Fibroblast of villous mesenchyme (primary cell): ENCODE measurements around the gene NTN5. TPM values are rescaled to one million over a fixed set of nuclear protein-coding genes. Genes with fewer than 3 reads are reported as not detected.

Experiments
- DNase-seq: peaks from one replicate; pipeline ENCODE4 v3.0.0-alpha.2; 2010; ENCODE audit warnings: low read depth
- H3K4me3 ChIP-seq: 2 replicates; pipeline ENCODE4 v1.5.1; 2011; ENCODE audit warnings: low read depth, mild to moderate bottlenecking, low read length
- total RNA-seq: library from RNA; depleted of rRNA; stranded (reverse); fragments of >200 nt; gene quantifications from 2 replicates; pipeline ENCODE4 v1.2.3, GENCODE V29; 2012
- TF ChIP-seq, protein P1 (sequence below): IDR thresholded peaks from 2 replicates; pipeline ENCODE4 v1.5.1; 2012; ENCODE audit warnings: low read depth, mild to moderate bottlenecking, low read length; ENCODE audit not compliant: insufficient read depth

Gene NTN5
- total RNA-seq, 1 donor: not detected

- TF ChIP-seq, protein P1, sequence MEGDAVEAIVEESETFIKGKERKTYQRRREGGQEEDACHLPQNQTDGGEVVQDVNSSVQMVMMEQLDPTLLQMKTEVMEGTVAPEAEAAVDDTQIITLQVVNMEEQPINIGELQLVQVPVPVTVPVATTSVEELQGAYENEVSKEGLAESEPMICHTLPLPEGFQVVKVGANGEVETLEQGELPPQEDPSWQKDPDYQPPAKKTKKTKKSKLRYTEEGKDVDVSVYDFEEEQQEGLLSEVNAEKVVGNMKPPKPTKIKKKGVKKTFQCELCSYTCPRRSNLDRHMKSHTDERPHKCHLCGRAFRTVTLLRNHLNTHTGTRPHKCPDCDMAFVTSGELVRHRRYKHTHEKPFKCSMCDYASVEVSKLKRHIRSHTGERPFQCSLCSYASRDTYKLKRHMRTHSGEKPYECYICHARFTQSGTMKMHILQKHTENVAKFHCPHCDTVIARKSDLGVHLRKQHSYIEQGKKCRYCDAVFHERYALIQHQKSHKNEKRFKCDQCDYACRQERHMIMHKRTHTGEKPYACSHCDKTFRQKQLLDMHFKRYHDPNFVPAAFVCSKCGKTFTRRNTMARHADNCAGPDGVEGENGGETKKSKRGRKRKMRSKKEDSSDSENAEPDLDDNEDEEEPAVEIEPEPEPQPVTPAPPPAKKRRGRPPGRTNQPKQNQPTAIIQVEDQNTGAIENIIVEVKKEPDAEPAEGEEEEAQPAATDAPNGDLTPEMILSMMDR: no peak
- no peak for DNase-seq
- H3K4me3 ChIP-seq: no peak overlapping the region
These were observed 60.9 kb downstream of the NTN5 start for GRCh38 chr19:48611872-48612271.

Other genes with a start within 250 kb of the NTN5 start
- 25.1 and 38.4 TPM in 2 replicates for gene GRWD1, start 227.0 kb downstream of the NTN5 start, total RNA-seq
- gene KCNJ14, start 217.4 kb downstream of the NTN5 start, total RNA-seq: 0.43 and 0.64 TPM in 2 replicates
- gene CYTH2, start 203.6 kb downstream of the NTN5 start, total RNA-seq: 31.1 and 42.5 TPM in 2 replicates
- gene LMTK3, start 161.2 kb downstream of the NTN5 start, total RNA-seq: 0.32 and 0.43 TPM in 2 replicates
- under 0.01 TPM in 1 of 2 replicates, not detected in the other for gene SULT2B1, start 120.8 kb downstream of the NTN5 start, total RNA-seq
- gene SPACA4, start 66.3 kb downstream of the NTN5 start, total RNA-seq: not detected in 2 replicates
- gene FAM83E, start 57.9 kb downstream of the NTN5 start, total RNA-seq: 0.32 and 1.3 TPM in 2 replicates
- gene RPL18, start 53.8 kb downstream of the NTN5 start, total RNA-seq: 1,548 and 1,575 TPM in 2 replicates
- 7.8 and 10.0 TPM in 2 replicates for gene SPHK2, start 53.5 kb downstream of the NTN5 start, total RNA-seq
- gene DBP, start 35.6 kb downstream of the NTN5 start, total RNA-seq: 6.9 and 7.7 TPM in 2 replicates
- gene CA11, start 26.8 kb downstream of the NTN5 start, total RNA-seq: 1.3 TPM in 2 replicates
- not detected in 2 replicates for gene FUT2, start 23.0 kb upstream of the NTN5 start, total RNA-seq
- 1.7 and 2.3 TPM in 2 replicates for gene MAMSTR, start 46.7 kb upstream of the NTN5 start, total RNA-seq
- gene RASIP1, start 67.6 kb upstream of the NTN5 start, total RNA-seq: 0.97 and 2.6 TPM in 2 replicates
- gene IZUMO1, start 73.9 kb upstream of the NTN5 start, total RNA-seq: under 0.01 TPM in 1 of 2 replicates, not detected in the other
- gene FUT1, start 79.6 kb upstream of the NTN5 start, total RNA-seq: under 0.01 TPM in 2 replicates
- not detected in 2 replicates for gene FGF21, start 82.5 kb upstream of the NTN5 start, total RNA-seq
- gene BCAT2, start 138.0 kb upstream of the NTN5 start, total RNA-seq: 30.3 and 31.5 TPM in 2 replicates
- 12.2 and 13.8 TPM in 2 replicates for gene HSD17B14, start 163.5 kb upstream of the NTN5 start, total RNA-seq
- gene PLEKHA4, start 195.6 kb upstream of the NTN5 start, total RNA-seq: 6.0 and 12.2 TPM in 2 replicates
- gene PPP1R15A, start 199.4 kb upstream of the NTN5 start, total RNA-seq: 63.9 and 76.0 TPM in 2 replicates
- gene TULP2, start 225.7 kb upstream of the NTN5 start, total RNA-seq: 0.32 TPM in 1 of 2 replicates, not detected in the other
- 139 and 154 TPM in 2 replicates for gene NUCB1, start 227.3 kb upstream of the NTN5 start, total RNA-seq